Thyroid gland (tissue), 4 donors: ENCODE data around the gene SEMA5A.

Source experiments
- CTCF ChIP-seq, 6 experiments: fragments of 200-600 bp in 3 of 6; fragments of 450-650 bp in 3 of 6; sonication (generic) in 3 of 6; IDR thresholded peaks; one replicate each; pipeline ENCODE4 v1.5.1; 2016 to 2019; ENCODE audit warnings: antibody characterized with exemption in 6 of 6, mild to moderate bottlenecking in 2 of 6, inconsistent platforms in 1 of 6, moderate library complexity in 1 of 6
- POLR2A ChIP-seq, 2 donors: fragments of 450-650 bp; IDR thresholded peaks; one replicate each; pipeline ENCODE4 v1.6.1; 2017; ENCODE audit warnings: antibody characterized with exemption in 2 of 2, mild to moderate bottlenecking in 2 of 2, moderate library complexity in 1 of 2

GRCh38 chr5:9361835-9362234, 184.0 kb downstream of the SEMA5A start:
- TF ChIP-seq POLR2A (IDR thresholded peaks at IDR 0.05) (no peak), CTCF (IDR thresholded peaks at IDR 0.05) (peak; percentile 20 to 66 (median 40))
